SK-N-SH treated with all-trans-retinoic acid at 6 μM for 48 hours (cell line): ENCODE results near the gene SH3TC1.

Experiments used
- ATAC-seq: fragments of 200-7000 bp; cut with Tn5 transposase; 3 replicates; pipeline ENCODE4 v1.9.1; 2020; ENCODE audit warnings: mild to moderate bottlenecking, moderate library complexity
- ARNTL ChIP-seq: fragments of 450-650 bp; formaldehyde crosslinking; IDR thresholded peaks from 2 replicates; pipeline ENCODE4 v1.5.0; 2020; ENCODE audit warnings: low read depth, mild to moderate bottlenecking, moderate library complexity, borderline replicate concordance
- BACH2 ChIP-seq: fragments of 250-450 bp; sonication (Bioruptor Pico); IDR thresholded peaks from 2 replicates; pipeline ENCODE4 v1.9.0; 2021; ENCODE audit warnings: mild to moderate bottlenecking, borderline replicate concordance
- CSDC2 ChIP-seq: fragments of 250-450 bp; sonication (Bioruptor Pico); IDR thresholded peaks from 2 replicates; pipeline ENCODE4 v1.5.0; 2020; ENCODE audit warnings: mild to moderate bottlenecking, moderate library complexity
- ESRRG ChIP-seq: fragments of 250-450 bp; sonication (Bioruptor Pico); IDR thresholded peaks from 2 replicates; pipeline ENCODE4 v1.6.1; 2021; ENCODE audit warnings: mild to moderate bottlenecking
- GLIS3 ChIP-seq: fragments of 250-450 bp; sonication (Bioruptor Pico); IDR thresholded peaks from 2 replicates; pipeline ENCODE4 v1.5.0; 2020; ENCODE audit warnings: mild to moderate bottlenecking, moderate library complexity
- OSR1 ChIP-seq: fragments of 250-450 bp; sonication (Bioruptor Pico); IDR thresholded peaks from 2 replicates; pipeline ENCODE4 v1.8.0; 2022; ENCODE audit warnings: moderate library complexity, mild to moderate bottlenecking, inconsistent platforms
- PATZ1 ChIP-seq: fragments of 250-450 bp; sonication (Bioruptor Pico); IDR thresholded peaks from 2 replicates; pipeline ENCODE4 v1.8.0; 2020; ENCODE audit warnings: mild to moderate bottlenecking, moderate library complexity, borderline replicate concordance
- PPARA ChIP-seq: fragments of 250-450 bp; sonication (Bioruptor Pico); IDR thresholded peaks from 2 replicates; pipeline ENCODE4 v1.5.0; 2020; ENCODE audit warnings: mild to moderate bottlenecking, borderline replicate concordance
- RARB ChIP-seq: fragments of 250-450 bp; sonication (Bioruptor Pico); IDR thresholded peaks from 2 replicates; pipeline ENCODE4 v1.8.0; 2021; ENCODE audit warnings: mild to moderate bottlenecking, moderate library complexity
- SNAI2 ChIP-seq: fragments of 250-450 bp; sonication (Bioruptor Pico); IDR thresholded peaks from 2 replicates; pipeline ENCODE4 v1.5.0; 2020; ENCODE audit warnings: mild to moderate bottlenecking, moderate library complexity
- TOX ChIP-seq: fragments of 250-450 bp; sonication (Bioruptor Pico); IDR thresholded peaks from 2 replicates; pipeline ENCODE4 v1.8.0; 2021; ENCODE audit warnings: mild to moderate bottlenecking, moderate library complexity, borderline replicate concordance
- TSHZ2 ChIP-seq: fragments of 250-450 bp; sonication (Bioruptor Pico); IDR thresholded peaks from 2 replicates; pipeline ENCODE4 v1.5.0; 2020; ENCODE audit warnings: mild to moderate bottlenecking, moderate library complexity
- ZFP3 ChIP-seq: fragments of 250-450 bp; sonication (Bioruptor Pico); IDR thresholded peaks from 2 replicates; pipeline ENCODE4 v1.5.0; 2020; ENCODE audit warnings: mild to moderate bottlenecking, moderate library complexity
- ZFP30 ChIP-seq: fragments of 450-650 bp; formaldehyde crosslinking; IDR thresholded peaks from 2 replicates; pipeline ENCODE4 v1.5.0; 2022; ENCODE audit warnings: mild to moderate bottlenecking, moderate library complexity
- ZNF565 ChIP-seq: fragments of 450-650 bp; formaldehyde crosslinking; conservative IDR thresholded peaks from 2 replicates; pipeline ENCODE4 v1.5.0; 2020; ENCODE audit warnings: low read depth, mild to moderate bottlenecking, moderate library complexity
- ZNF70 ChIP-seq: fragments of 450-650 bp; formaldehyde crosslinking; IDR thresholded peaks from 2 replicates; pipeline ENCODE4 v1.5.0; 2020; ENCODE audit warnings: mild to moderate bottlenecking, moderate library complexity
- TF ChIP-seq, protein P1 (sequence below): fragments of 250-450 bp; sonication (Bioruptor Pico); IDR thresholded peaks from 2 replicates; pipeline ENCODE4 v1.5.1; 2021; ENCODE audit warnings: mild to moderate bottlenecking, moderate library complexity
- TF ChIP-seq, protein P2 (sequence below): fragments of 250-450 bp; sonication (Bioruptor Pico); IDR thresholded peaks from 2 replicates; pipeline ENCODE4 v1.8.0; 2021; ENCODE audit warnings: low read depth, mild to moderate bottlenecking, moderate library complexity, borderline replicate concordance
- TF ChIP-seq, protein P3 (sequence below): fragments of 250-450 bp; sonication (Bioruptor Pico); IDR thresholded peaks from 2 replicates; pipeline ENCODE4 v1.5.1; 2020; ENCODE audit warnings: low read depth, mild to moderate bottlenecking, moderate library complexity

The SH3TC1 gene

GRCh38 chr4:8251110-8251883, 52.2 kb downstream of the SH3TC1 start:
- ATAC-seq: no peak
- no peak for TF ChIP-seq ZFP3 (CRISPR knock-in tag)
- no peak for TF ChIP-seq OSR1 (CRISPR knock-in tag)
- no peak for TF ChIP-seq SNAI2 (CRISPR knock-in tag)
- TF ChIP-seq, protein P1, sequence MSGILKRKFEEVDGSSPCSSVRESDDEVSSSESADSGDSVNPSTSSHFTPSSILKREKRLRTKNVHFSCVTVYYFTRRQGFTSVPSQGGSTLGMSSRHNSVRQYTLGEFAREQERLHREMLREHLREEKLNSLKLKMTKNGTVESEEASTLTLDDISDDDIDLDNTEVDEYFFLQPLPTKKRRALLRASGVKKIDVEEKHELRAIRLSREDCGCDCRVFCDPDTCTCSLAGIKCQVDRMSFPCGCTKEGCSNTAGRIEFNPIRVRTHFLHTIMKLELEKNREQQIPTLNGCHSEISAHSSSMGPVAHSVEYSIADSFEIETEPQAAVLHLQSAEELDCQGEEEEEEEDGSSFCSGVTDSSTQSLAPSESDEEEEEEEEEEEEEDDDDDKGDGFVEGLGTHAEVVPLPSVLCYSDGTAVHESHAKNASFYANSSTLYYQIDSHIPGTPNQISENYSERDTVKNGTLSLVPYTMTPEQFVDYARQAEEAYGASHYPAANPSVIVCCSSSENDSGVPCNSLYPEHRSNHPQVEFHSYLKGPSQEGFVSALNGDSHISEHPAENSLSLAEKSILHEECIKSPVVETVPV (CRISPR knock-in tag): no peak
- TF ChIP-seq CSDC2 (CRISPR knock-in tag): no peak
- no peak for TF ChIP-seq ZNF70 (CRISPR knock-in tag)
- no peak for TF ChIP-seq ESRRG

- TF ChIP-seq ARNTL (no peak), PATZ1 (CRISPR knock-in tag) (no peak), RARB (no peak), SNAI2 (CRISPR knock-in tag) (no peak), TOX (CRISPR knock-in tag) (no peak), ZFP3 (CRISPR knock-in tag) (no peak), CSDC2 (CRISPR knock-in tag) (no peak), ZNF565 (CRISPR knock-in tag) (no peak), GLIS3 (no peak), ZNF70 (CRISPR knock-in tag) (no peak), PPARA (CRISPR knock-in tag) (no peak), ZFP30 (CRISPR knock-in tag) (no peak), TSHZ2 (CRISPR knock-in tag) (no peak), ESRRG (no peak)
- TF ChIP-seq, protein P1 (CRISPR knock-in tag): no peak
- TF ChIP-seq, protein P2, sequence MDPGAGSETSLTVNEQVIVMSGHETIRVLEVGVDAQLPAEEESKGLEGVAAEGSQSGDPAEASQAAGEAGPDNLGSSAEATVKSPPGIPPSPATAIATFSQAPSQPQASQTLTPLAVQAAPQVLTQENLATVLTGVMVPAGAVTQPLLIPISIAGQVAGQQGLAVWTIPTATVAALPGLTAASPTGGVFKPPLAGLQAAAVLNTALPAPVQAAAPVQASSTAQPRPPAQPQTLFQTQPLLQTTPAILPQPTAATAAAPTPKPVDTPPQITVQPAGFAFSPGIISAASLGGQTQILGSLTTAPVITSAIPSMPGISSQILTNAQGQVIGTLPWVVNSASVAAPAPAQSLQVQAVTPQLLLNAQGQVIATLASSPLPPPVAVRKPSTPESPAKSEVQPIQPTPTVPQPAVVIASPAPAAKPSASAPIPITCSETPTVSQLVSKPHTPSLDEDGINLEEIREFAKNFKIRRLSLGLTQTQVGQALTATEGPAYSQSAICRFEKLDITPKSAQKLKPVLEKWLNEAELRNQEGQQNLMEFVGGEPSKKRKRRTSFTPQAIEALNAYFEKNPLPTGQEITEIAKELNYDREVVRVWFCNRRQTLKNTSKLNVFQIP (CRISPR knock-in tag): no peak
- TF ChIP-seq, all 23 proteins: peak for 0
- no peak for ATAC-seq
Observed at GRCh38 chr4:8252301-8253173, 53.4 kb downstream of the SH3TC1 start.

GRCh38 chr4:8254076-8254475, 55.0 kb downstream of the SH3TC1 start:
- no peak for ATAC-seq
- TF ChIP-seq ZFP3 (CRISPR knock-in tag) (no peak), RARB (no peak), ZNF565 (CRISPR knock-in tag) (no peak), BACH2 (CRISPR knock-in tag) (no peak), CSDC2 (CRISPR knock-in tag) (no peak), GLIS3 (no peak), ARNTL (no peak), PPARA (CRISPR knock-in tag) (no peak)
- TF ChIP-seq, protein P2 (CRISPR knock-in tag): no peak
- TF ChIP-seq, protein P3, sequence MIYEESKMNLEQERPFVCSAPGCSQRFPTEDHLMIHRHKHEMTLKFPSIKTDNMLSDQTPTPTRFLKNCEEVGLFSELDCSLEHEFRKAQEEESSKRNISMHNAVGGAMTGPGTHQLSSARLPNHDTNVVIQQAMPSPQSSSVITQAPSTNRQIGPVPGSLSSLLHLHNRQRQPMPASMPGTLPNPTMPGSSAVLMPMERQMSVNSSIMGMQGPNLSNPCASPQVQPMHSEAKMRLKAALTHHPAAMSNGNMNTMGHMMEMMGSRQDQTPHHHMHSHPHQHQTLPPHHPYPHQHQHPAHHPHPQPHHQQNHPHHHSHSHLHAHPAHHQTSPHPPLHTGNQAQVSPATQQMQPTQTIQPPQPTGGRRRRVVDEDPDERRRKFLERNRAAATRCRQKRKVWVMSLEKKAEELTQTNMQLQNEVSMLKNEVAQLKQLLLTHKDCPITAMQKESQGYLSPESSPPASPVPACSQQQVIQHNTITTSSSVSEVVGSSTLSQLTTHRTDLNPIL (CRISPR knock-in tag): no peak
